Thymus (tissue), 11 donors: Measurements from ENCODE around the gene ABRACL. TPM values are rescaled to one million over a fixed set of nuclear protein-coding genes. Genes with fewer than 3 reads are reported as not detected.

ENCODE experiments used
- DNase-seq, 9 donors: peaks; one replicate each; pipeline ENCODE4 v3.0.0-alpha.2; 2013; ENCODE audit warnings: low spot score in 9 of 9, low read depth in 6 of 9, missing footprints in 1 of 9
- H3K27ac ChIP-seq, 2 donors: one replicate each; pipeline ENCODE4 v1.5.1; 2013; ENCODE audit warnings: control low read depth in 1 of 2, low read depth in 1 of 2, low read length in 1 of 2, mild to moderate bottlenecking in 1 of 2, moderate library complexity in 1 of 2
- H3K27me3 ChIP-seq, 2 donors: one replicate each; pipeline ENCODE4 v1.5.1; 2013; ENCODE audit warnings: low read length in 1 of 2; ENCODE audit not compliant: control insufficient read depth in 2 of 2, insufficient read depth in 1 of 2
- H3K36me3 ChIP-seq, 2 donors: one replicate each; pipeline ENCODE4 v1.5.1; 2013; ENCODE audit warnings: low read length in 1 of 2, mild to moderate bottlenecking in 1 of 2, moderate library complexity in 1 of 2; ENCODE audit not compliant: control insufficient read depth in 2 of 2, insufficient read depth in 2 of 2
- H3K4me1 ChIP-seq, 2 donors: one replicate each; pipeline ENCODE4 v1.5.1; 2013; ENCODE audit warnings: low read length in 2 of 2; ENCODE audit not compliant: control insufficient read depth in 2 of 2, insufficient read depth in 2 of 2
- H3K4me3 ChIP-seq, 2 donors: one replicate each; pipeline ENCODE4 v1.5.1; 2013; ENCODE audit warnings: low read length in 2 of 2, control low read depth in 1 of 2, mild to moderate bottlenecking in 1 of 2
- H3K9me3 ChIP-seq, 2 donors: one replicate each; pipeline ENCODE4 v1.5.1; 2013; ENCODE audit warnings: low read length in 1 of 2, mild to moderate bottlenecking in 1 of 2; ENCODE audit not compliant: control insufficient read depth in 2 of 2, insufficient read depth in 1 of 2
- WGBS: extraction: QIAGEN DNeasy Blood & Tissue Kit; methylation state at CpG from one replicate; pipeline ENCODE4 v1.1.7; 2013; 5-methylcytosine and 5-hydroxymethylcytosine counted together
- polyA plus RNA-seq: library from polyadenylated mRNA; stranded (reverse); fragments of 200-250 nt; gene quantifications from one replicate; pipeline ENCODE4 v1.2.3, GENCODE V29; 2013
- total RNA-seq: library from RNA; stranded (reverse); fragments of 120-200 nt; gene quantifications from one replicate; pipeline ENCODE4 v1.2.4, GENCODE V29; 2013
- donor health status: healthy.

Gene ABRACL
- total and polyA plus RNA-seq, 2 donors: 123 to 202 TPM

DNA sequence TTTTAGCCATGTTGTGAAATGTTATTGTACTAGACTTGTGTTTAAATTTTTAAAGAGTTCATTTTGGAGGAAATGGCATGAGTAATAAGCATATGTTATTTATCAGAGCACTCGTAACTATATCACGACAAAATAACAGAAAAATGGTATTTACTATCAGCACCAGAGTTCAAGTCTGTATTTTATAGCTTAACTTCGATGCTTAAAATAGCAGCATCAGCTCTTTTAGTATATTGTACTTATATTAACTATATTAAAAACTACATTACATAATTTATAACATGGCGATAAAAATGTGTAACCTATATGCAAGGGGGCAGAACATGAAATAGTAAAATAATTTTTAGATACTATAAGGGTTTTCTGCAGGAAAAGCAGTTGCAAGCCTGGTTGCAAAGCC lies 52.9 kb downstream of the ABRACL start:
- Histone ChIP-seq H3K36me3 (no peaks in the 10 kb centered on the region), H3K9me3 (no peaks in the 10 kb centered on the region), H3K4me1 (no peaks in the 10 kb centered on the region), H3K27ac (no peak overlapping the region), H3K4me3 (no peak overlapping the region), H3K27me3 (no peaks in the 10 kb centered on the region)
- DNase-seq: no peak
- 97% methylated on average over 4 of the region's 4 CpGs for WGBS

DNA sequence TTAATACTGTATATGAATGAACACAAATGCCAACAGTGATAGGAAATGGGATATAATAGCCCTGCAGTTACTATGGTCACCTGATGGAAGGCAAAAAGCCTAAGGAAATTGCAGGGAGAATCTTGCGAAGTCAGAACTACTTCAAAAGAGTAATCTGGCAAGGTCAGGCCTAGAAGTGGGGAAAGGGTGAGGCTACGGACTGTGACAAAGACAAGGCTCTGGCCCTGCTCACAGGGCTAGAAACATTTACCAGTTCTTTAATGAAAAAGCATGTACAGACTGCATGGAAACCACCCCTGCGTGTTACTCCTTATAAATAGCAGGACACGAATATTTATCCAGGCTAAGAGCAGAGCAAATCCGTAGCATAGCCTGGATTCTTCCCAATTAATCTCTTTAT lies 53.8 kb downstream of the ABRACL start:
- no peak for DNase-seq
- WGBS: 98% methylated on average over 5 of the region's 5 CpGs
- H3K27me3 ChIP-seq: no peaks in the 10 kb centered on the region
- H3K9me3 ChIP-seq: no peaks in the 10 kb centered on the region
- H3K27ac ChIP-seq: no peak overlapping the region
- no peaks in the 10 kb centered on the region for H3K4me1 ChIP-seq
- no peaks in the 10 kb centered on the region for H3K36me3 ChIP-seq
- no peak overlapping the region for H3K4me3 ChIP-seq

GRCh38 chr6:139091826-139092225 lies 63.3 kb downstream of the ABRACL start:
- H3K27ac ChIP-seq: no peak overlapping the region
- DNase-seq: no peak
- H3K4me3 ChIP-seq: no peak overlapping the region
- peaks cover 0 to 3% of the 10 kb centered on the region in 2 donors for H3K4me1 ChIP-seq
- 100% methylated on average over 1 of the region's 1 CpG for WGBS
- no peaks in the 10 kb centered on the region for H3K9me3 ChIP-seq
- H3K27me3 ChIP-seq: no peaks in the 10 kb centered on the region
- no peaks in the 10 kb centered on the region for H3K36me3 ChIP-seq

Other genes with a start within 250 kb of the ABRACL start
- gene ECT2L, start 232.7 kb upstream of the ABRACL start, total RNA-seq: 0.09 TPM
- gene ECT2L, start 232.7 kb upstream of the ABRACL start, polyA plus RNA-seq: 0.43 TPM
- gene REPS1, start 40.5 kb upstream of the ABRACL start, total RNA-seq: 37.8 TPM
- gene REPS1, start 40.5 kb upstream of the ABRACL start, polyA plus RNA-seq: 66.5 TPM
- gene HECA, start 106.3 kb downstream of the ABRACL start, total RNA-seq: 29.7 TPM
- gene HECA, start 106.3 kb downstream of the ABRACL start, polyA plus RNA-seq: 36.0 TPM